Measurements from ENCODE around the gene SPECC1L. TPM values are rescaled to one million over a fixed set of nuclear protein-coding genes. Genes with fewer than 3 reads are reported as not detected.

The SPECC1L gene
- total and polyA plus RNA-seq, 2 experiments from 2014 or later, result 21.1 to 34.0 TPM

GRCh38 chr22:24422102-24422665 lies 151.6 kb downstream of the SPECC1L start:
- 42 to 44% methylated on average over 5 of the region's 5 CpGs for WGBS, 2 experiments (ENCODE audit: low coverage in 1 of 2, low lambda C conversion rate in 2 of 2, missing lambda C conversion rate in 2 of 2)
- in situ Hi-C loops (cut with MboI), result no loop called here
- Histone ChIP-seq H3K36me3 (ENCODE audit: low read depth) (no peaks in the 10 kb centered on the region), H3K4me1 (ENCODE audit: insufficient read depth) (no peaks in the 10 kb centered on the region), H3K9me2 (ENCODE audit: insufficient read depth) (no peaks in the 10 kb centered on the region), H3K9ac (no peak overlapping the region), H4K20me1 (ENCODE audit: insufficient read depth) (no peaks in the 10 kb centered on the region), H3F3A (ENCODE audit: insufficient read depth) (no peaks in the 10 kb centered on the region), H3K4me2 (ENCODE audit: unreplicated experiment) (no peak overlapping the region), H3K9me3 (ENCODE audit: low read depth) (no peaks in the 10 kb centered on the region), H3K79me2 (ENCODE audit: insufficient read depth) (no peaks in the 10 kb centered on the region), H2AFZ (no peak overlapping the region), H3K27ac (no peak overlapping the region), H3K4me3 (no peak overlapping the region), H3K27me3 (replicated peaks; ENCODE audit: insufficient read depth) (no peaks in the 10 kb centered on the region)
- TF ChIP-seq EZH2 (IDR thresholded peaks at IDR 0.05; ENCODE audit: insufficient read depth, poor library complexity, severe bottlenecking) (no peak), EZH2phosphoT487 (IDR thresholded peaks at IDR 0.05; ENCODE audit: insufficient read depth, low read depth) (no peak)
- DNase-seq, result no peak

GRCh38 chr22:24423519-24424000 lies 152.9 kb downstream of the SPECC1L start:
- H3K4me2 ChIP-seq (ENCODE audit: unreplicated experiment), result peak overlapping the region; percentile 67
- TF ChIP-seq EZH2phosphoT487 (IDR thresholded peaks at IDR 0.05; ENCODE audit: insufficient read depth, low read depth), result no peak
- TF ChIP-seq EZH2 (IDR thresholded peaks at IDR 0.05; ENCODE audit: insufficient read depth, poor library complexity, severe bottlenecking), result no peak
- H3K4me1 ChIP-seq (ENCODE audit: insufficient read depth), result no peaks in the 10 kb centered on the region
- no peak overlapping the region for H3K27ac ChIP-seq
- H3K9ac ChIP-seq, result no peak overlapping the region
- DNase-seq, result peak; percentile 71
- peak overlapping the region; percentile 61 for H3K4me3 ChIP-seq
- no peaks in the 10 kb centered on the region for H3K79me2 ChIP-seq (ENCODE audit: insufficient read depth)
- no peaks in the 10 kb centered on the region for H4K20me1 ChIP-seq (ENCODE audit: insufficient read depth)
- no peaks in the 10 kb centered on the region for H3F3A ChIP-seq (ENCODE audit: insufficient read depth)
- in situ Hi-C loops (cut with MboI), result no loop called here
- H2AFZ ChIP-seq, result peak overlapping the region; percentile 37; the same call in 1 of the 2 replicates
- H3K27me3 ChIP-seq (replicated peaks; ENCODE audit: insufficient read depth), result no peaks in the 10 kb centered on the region
- H3K9me3 ChIP-seq (ENCODE audit: low read depth), result no peaks in the 10 kb centered on the region
- no peaks in the 10 kb centered on the region for H3K36me3 ChIP-seq (ENCODE audit: low read depth)
- H3K9me2 ChIP-seq (ENCODE audit: insufficient read depth), result no peaks in the 10 kb centered on the region
- 9 to 12% methylated on average over 8 to 32 of the region's 56 CpGs for WGBS, 2 experiments (ENCODE audit: low coverage in 1 of 2, low lambda C conversion rate in 2 of 2, missing lambda C conversion rate in 2 of 2)

- Histone ChIP-seq H3K36me3 (ENCODE audit: low read depth) (no peaks in the 10 kb centered on the region), H3K27me3 (replicated peaks; ENCODE audit: insufficient read depth) (no peaks in the 10 kb centered on the region), H3K4me2 (ENCODE audit: unreplicated experiment) (peak overlapping the region; percentile 67), H2AFZ (peak overlapping the region; percentile 37; the same call in 1 of the 2 replicates), H3K4me3 (peak overlapping the region; percentile 61), H3K79me2 (ENCODE audit: insufficient read depth) (no peaks in the 10 kb centered on the region), H3K27ac (no peak overlapping the region), H3K4me1 (ENCODE audit: insufficient read depth) (no peaks in the 10 kb centered on the region), H3K9ac (no peak overlapping the region), H3K9me2 (ENCODE audit: insufficient read depth) (no peaks in the 10 kb centered on the region), H4K20me1 (ENCODE audit: insufficient read depth) (no peaks in the 10 kb centered on the region), H3K9me3 (ENCODE audit: low read depth) (no peaks in the 10 kb centered on the region), H3F3A (ENCODE audit: insufficient read depth) (no peaks in the 10 kb centered on the region)
- 10 to 13% methylated on average over 39 to 104 of the region's 105 CpGs for WGBS, 2 experiments (ENCODE audit: low coverage in 1 of 2, low lambda C conversion rate in 2 of 2, missing lambda C conversion rate in 2 of 2)
- peak; percentile 50 for DNase-seq
- in situ Hi-C loops (cut with MboI), result no loop called here
- peak; percentile 57 for TF ChIP-seq EZH2 (IDR thresholded peaks at IDR 0.05; ENCODE audit: insufficient read depth, poor library complexity, severe bottlenecking)
- TF ChIP-seq EZH2phosphoT487 (IDR thresholded peaks at IDR 0.05; ENCODE audit: insufficient read depth, low read depth), result no peak
Measured at GRCh38 chr22:24424001-24424900, 153.6 kb downstream of the SPECC1L start.

GRCh38 chr22:24424901-24425775 lies 154.5 kb downstream of the SPECC1L start:
- in situ Hi-C loops (cut with MboI), result no loop called here
- Histone ChIP-seq H3K27ac (no peak overlapping the region), H4K20me1 (ENCODE audit: insufficient read depth) (no peaks in the 10 kb centered on the region), H2AFZ (no peak overlapping the region), H3K79me2 (ENCODE audit: insufficient read depth) (no peaks in the 10 kb centered on the region), H3K9ac (no peak overlapping the region), H3F3A (ENCODE audit: insufficient read depth) (no peaks in the 10 kb centered on the region), H3K9me3 (ENCODE audit: low read depth) (no peaks in the 10 kb centered on the region), H3K4me2 (ENCODE audit: unreplicated experiment) (no peak overlapping the region), H3K4me1 (ENCODE audit: insufficient read depth) (no peaks in the 10 kb centered on the region), H3K9me2 (ENCODE audit: insufficient read depth) (no peaks in the 10 kb centered on the region), H3K4me3 (no peak overlapping the region), H3K36me3 (ENCODE audit: low read depth) (no peaks in the 10 kb centered on the region), H3K27me3 (replicated peaks; ENCODE audit: insufficient read depth) (no peaks in the 10 kb centered on the region)
- DNase-seq, result no peak
- WGBS, 2 experiments (ENCODE audit: low coverage in 1 of 2, low lambda C conversion rate in 2 of 2, missing lambda C conversion rate in 2 of 2), result 88 to 95% methylated on average over 25 to 26 of the region's 32 CpGs
- no peak for TF ChIP-seq EZH2 (IDR thresholded peaks at IDR 0.05; ENCODE audit: insufficient read depth, poor library complexity, severe bottlenecking)
- no peak for TF ChIP-seq EZH2phosphoT487 (IDR thresholded peaks at IDR 0.05; ENCODE audit: insufficient read depth, low read depth)

All from GM23248 (cell line).